Caki2 (cell line): ENCODE data around the gene MAML3. TPM values are rescaled to one million over a fixed set of nuclear protein-coding genes. Genes with fewer than 3 reads are reported as not detected.
"Not testable (repeated sequence)": the region's sequence is repeated elsewhere in the genome, so short reads cannot be mapped to it uniquely, and the experiment has no call there.

Experiments used
- DNase-seq: peaks from one replicate; pipeline ENCODE4 v3.0.0-alpha.2; 2015; ENCODE audit warnings: low read depth
- in situ Hi-C: cut with HindIII; loops from 2 replicates; pipeline ENCODE4 v1.10.0; 2016; ENCODE audit warnings: low sequenced_read_pairs, low pct_unique_long_range_greater_than_20kb, mixed read lengths
- total RNA-seq: library from RNA; depleted of rRNA; stranded (reverse); fragments of >200 nt; shearing (Covaris generic); gene quantifications from 2 replicates; pipeline ENCODE4 v1.2.3, GENCODE V29; 2014; ENCODE audit warnings: low replicate concordance

The MAML3 gene
- total RNA-seq, 1 experiment from 2014 or later, result 0.61 TPM

DNA sequence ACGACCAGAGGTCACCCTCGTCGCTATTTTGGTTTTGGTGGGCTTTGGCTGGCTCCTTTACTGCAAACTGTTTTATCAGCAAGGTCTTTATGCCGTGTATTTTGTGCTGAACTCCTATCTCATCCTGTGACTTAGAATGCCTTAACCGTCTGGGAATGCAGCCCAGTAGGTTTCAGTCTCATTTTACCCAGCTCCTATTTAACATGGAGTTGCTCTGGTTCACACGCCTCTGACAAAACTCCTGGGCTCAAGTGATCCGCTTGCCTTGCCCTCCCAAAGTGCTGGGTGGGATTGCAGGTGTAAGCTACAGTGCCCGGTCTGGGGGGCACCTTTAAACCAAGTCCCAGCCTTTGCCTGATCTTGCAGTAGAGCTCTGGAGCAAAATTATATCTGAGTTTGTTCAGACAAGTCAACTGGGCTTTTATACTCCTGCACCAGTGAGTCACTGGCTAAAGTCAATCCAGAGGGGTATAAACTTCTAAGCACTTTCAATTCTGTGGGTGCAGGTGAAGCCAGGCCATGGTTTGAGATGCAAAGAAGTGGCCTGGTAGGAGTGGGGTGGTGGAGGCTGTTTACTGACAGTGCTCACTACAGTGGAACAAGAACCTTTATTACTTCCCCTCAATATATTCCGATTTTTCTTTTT lies 438.1 kb downstream of the MAML3 start:
- no peak for DNase-seq
- in situ Hi-C loops, result no loop called here

DNA sequence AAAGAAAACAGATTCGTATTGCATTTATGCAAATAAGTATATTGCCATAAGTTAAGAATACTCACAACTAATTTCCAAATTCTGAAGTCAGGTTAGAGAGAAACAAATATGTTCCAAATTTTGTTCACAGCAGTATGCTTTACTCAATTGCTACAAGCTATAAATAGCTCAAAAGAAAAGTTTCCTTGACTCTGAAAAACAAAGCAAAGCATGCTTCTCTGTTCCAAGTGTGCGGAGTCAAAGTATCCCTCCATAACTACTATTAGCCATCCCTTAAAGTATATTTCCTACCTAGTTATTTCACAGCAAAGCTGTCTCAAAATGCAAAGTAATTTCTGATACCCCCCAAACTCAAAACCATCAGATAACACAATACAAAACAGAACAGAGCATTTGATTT lies 441.1 kb downstream of the MAML3 start:
- in situ Hi-C loops, result no loop called here
- no peak for DNase-seq

DNA sequence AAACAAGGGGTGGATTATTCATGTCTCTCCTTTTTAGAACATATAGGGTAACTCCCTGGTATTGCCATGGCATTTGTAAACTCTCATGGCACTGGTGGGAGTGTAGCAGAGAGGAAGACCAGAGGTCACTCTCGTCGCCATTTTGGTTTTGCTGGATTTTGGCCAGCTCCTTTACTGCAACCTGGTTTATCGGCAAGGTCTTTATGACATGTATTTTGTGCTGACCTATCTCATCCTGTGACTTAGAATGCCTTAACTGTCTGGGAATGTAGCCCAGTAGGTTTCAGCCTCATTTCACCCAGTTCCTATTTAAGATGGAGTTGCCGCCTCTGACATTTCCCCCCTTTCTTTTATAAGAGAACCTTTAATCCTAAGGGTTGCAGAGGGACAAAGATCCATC lies 442.5 kb downstream of the MAML3 start:
- DNase-seq, result no peak
- in situ Hi-C loops, result no loop called here

DNA sequence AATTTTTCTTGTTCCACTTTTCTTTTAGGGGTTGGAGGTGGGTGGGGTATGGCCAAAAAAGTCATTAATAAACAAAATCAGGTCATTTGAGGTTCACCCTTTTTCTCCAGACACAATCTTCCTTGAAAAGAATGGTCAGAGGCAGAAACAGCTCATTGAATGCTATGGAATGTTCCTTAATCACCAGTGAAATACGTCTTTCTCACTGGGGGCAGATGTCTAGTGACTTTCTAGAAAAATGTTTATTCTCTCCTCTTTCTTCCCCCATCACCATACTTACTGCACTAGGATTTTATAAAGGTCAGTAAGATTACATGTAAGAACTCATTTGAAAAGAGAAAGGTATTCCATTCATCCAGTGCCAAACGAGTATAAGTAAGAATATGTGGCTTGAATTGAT lies 443.9 kb downstream of the MAML3 start:
- no peak for DNase-seq
- in situ Hi-C loops, result no loop called here

DNA sequence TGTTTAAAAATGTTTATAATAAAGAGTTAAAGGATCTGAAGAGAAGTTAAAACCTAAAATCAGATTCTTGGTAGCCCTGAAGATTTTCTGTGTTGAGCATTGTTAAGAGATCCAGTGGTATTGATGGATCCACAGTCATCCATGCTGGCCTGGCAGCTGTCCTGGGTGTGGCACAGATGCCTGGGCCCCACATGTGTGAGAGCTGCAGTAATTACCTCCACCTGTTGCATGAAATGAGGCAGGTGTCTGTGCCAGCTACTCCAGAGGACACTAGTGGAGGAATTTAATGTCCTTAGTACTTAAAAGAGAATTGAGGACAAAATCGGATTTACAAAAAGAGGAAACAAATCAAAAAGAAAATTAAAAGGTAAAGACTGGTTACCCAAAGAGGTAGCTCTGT lies 444.3 kb downstream of the MAML3 start:
- no peak for DNase-seq
- in situ Hi-C loops, result no loop called here

DNA sequence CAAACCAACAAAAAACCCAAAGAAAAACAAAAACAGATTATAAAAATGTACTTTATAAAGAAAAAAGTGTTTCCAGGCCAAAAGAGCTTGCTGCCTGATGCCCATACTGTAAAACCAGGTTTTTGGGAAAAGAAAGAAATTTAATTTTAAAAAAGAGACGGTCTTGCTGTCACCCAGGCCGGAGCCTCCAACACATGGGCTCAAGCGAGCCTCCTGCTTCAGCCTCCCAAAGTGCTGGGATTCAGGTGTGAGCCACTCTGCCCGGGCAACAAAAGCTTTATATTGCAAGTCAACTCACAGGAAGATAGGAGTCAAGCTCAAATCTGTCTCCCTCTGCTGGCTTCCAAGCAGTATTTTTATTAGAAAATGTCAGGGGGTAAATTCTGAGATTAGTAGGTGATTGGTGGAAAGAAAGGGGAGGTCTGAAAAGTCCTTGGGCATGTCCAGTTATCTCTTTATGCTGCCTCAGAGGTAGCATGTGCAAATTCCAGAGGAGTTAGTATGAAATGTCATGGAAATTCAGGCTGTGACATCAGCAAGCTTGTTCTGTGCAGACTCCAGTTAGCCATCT lies 449.0 kb downstream of the MAML3 start:
- DNase-seq, result peak; percentile 14
- in situ Hi-C loops, result no loop called here

DNA sequence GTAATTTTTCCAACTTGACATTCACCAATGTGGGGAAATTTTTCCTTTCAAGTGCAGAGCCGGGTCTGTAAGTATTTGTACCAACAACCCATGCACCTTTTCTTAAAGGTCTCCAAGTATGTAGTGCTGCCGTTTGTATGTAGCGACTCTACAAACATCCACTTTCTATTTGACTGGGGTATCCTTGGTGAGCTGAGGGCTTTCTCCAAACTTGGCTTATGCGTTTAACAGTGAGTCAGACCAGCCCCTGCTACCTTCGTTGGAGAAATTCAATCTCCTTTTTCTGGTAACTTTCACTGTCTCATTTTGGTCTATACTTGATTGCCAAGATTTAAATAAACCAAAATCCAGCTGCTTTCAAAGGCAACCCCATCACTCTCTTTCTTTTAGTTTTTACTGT lies 453.4 kb downstream of the MAML3 start:
- DNase-seq, result no peak
- in situ Hi-C loops, result no loop called here

DNA sequence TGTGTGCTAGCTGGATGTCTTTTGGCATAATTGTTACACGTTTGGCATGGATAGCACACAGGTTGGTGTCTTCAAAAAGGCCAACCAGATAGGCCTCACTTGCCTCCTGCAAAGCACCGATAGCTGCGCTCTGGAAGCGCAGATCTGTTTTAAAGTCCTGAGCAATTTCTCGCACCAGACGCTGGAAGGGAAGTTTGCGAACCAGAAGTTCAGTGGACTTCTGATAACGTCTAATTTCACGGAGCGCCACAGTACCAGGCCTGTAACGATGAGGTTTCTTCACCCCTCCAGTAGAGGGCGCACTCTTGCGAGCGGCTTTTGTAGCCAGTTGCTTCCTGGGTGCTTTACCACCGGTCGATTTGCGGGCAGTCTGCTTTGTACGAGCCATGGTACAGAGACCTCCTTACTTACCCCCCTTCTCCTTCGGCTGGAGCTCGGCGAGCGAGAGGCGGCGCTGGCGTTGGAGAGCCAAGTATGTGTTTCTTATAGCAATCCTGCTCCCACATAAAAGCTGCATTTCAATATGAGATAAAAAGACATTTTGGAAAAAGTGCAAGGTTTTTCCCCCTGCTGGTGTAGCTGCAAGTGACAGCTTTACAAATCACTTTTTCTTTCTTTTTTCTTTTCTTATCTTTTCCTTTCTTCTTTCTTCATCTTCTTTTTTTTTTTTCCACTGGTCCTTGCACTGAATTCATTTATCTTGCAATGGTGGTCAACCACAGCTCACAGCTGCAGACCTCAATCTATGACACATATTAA lies 455.6 kb downstream of the MAML3 start:
- in situ Hi-C loops, DNase-seq: not testable (repeated sequence)

DNA sequence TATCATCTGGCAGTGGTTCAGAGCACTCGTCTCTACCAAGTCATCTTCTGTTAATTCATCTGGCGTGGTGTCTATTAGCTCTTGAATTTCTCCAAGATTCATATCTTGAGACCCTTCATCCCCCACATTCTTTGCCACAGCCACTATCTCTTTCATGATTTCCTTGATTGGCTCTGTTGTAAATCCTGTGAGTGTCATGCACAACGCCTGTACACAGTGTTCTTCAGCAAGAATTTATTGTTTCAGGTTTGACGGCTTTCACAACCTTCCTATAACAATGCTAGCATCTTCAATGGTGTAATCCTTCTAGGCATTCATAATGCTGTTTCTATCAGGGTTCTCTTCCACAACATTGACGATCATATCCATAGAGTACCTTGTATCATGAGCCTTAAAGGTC lies 457.5 kb downstream of the MAML3 start:
- no peak for DNase-seq
- in situ Hi-C loops, result no loop called here

DNA sequence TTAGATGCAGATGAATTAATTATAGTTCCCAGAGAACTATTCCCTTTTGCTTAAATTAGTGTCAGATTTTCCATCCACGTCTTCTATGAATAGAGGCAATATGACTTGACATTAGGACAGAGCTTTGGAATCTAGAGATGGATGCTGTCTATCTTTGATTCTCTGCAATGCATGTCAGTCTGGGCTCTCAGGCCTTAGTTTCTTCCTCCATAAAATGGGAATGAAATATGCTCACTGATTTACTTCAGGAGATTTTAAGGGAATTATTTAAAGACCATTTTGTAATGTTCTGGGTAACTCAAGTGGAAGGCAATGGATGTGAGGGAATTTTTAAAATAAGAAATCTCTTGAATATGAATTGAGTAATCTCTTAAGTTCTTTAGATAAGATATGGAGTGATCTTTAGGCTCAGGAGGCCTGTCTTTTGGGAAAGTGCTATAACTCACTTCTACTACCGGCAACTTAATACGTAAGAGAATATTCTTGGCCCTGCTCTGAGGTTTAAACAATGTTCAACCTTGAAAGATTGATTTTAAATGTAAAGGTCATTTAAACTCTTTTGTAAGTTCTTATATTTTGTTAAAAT lies 459.4 kb downstream of the MAML3 start:
- in situ Hi-C loops, result no loop called here
- no peak for DNase-seq

DNA sequence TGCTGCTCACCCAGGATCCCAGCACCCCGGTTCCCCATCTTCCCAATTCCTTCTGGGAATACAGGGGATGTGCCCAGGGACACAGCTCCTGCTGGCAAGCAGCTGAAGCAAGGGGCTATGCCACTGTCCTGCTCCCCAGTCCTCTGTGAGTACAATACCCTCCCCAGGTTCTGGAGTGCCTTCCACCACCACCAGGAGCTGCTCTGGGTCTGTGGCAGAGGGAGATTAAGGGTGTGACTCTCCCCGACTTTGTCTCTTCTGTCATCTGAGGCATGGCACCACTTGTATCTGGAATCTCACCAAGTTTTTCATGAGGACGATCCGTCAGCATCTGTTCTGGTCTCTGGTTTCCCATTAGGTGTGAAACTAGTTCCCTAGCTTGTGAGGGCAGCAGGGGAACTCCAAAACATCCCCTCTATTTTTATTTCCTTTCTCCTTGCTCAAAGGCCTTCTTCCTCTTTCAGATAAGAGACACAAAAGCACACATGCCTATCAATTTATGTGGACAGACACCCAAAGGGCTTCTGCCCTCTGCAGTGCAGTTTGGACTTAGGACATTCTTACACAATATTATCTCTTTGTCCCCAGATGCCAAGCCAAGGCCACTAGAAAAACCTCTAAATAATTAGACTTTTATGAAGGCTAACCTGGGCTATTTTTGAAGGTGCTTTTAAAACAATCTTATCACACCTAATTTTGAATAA lies 461.5 kb downstream of the MAML3 start:
- in situ Hi-C loops, result no loop called here
- DNase-seq, result no peak

DNA sequence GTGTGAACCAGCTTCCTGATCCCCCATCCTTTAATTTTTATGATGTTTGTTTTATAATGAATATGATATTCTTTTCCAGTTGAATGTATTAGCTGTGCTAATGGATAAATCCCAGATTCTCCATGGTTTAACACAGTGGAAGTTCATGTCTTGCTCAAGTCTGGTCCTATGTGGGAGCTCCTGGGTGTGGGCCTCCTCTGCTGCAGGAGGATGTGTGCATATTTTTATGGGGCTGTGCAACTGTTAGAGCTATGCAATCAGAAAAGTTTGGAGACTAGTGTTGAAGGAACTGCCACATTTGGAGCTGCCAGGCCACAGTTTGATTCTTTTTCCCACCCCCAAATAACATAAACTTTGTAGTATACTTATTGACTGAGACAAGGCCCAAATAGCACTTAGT lies 463.6 kb downstream of the MAML3 start:
- in situ Hi-C loops, result no loop called here

DNA sequence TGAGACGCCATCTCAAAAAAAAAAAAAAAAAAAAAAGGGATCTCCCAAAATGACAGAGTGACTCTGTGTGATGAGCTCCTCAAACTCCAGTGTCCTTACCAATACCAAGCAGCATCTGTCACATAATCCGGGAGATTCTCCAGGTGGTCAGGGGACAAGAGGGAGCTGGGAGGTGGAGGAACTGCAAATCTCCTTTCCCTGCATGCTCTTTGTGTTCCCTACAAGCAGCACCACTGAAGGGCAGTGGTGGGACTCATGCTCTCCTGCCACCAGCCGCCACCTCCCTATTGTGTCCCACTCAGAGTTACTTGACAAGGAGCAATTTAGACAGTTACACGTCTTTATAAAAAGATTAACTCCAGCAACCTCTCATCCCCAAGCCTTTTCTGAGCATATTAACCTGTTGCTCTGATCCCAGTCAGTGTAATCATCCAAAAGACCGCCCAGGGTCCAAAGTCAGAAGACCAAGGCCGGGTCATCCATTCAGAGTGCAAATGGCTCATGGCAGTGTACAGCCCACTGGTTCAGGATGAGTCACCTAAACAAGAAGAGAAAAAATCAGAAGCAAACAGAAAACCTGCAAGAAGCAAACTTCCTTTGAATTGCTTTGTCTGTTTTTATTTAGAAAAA lies 464.8 kb downstream of the MAML3 start:
- peak; percentile 13 for DNase-seq
- in situ Hi-C loops, result no loop called here

More for the DNA sequence above, 463.6 kb downstream of the MAML3 start:
- DNase-seq, result no peak

DNA sequence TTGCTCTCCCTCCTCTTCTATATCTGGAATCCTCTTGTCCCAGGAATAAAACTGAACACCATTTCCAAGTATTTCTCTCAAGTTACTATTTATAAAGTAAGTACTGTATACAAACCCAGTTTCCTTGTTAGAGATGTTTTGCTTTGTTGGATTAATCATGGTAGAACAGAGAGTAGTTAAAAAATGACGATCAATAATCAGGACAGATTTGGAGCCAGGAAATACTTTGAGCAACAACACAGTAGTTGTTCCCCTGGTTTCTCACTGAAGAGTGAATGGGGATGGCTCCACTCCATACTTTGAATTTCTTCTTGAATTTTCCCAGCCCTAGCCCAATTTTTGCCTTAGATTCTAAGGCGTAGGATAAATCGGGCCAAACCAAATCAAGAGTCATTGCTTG lies 467.0 kb downstream of the MAML3 start:
- in situ Hi-C loops, result no loop called here
- no peak for DNase-seq

DNA sequence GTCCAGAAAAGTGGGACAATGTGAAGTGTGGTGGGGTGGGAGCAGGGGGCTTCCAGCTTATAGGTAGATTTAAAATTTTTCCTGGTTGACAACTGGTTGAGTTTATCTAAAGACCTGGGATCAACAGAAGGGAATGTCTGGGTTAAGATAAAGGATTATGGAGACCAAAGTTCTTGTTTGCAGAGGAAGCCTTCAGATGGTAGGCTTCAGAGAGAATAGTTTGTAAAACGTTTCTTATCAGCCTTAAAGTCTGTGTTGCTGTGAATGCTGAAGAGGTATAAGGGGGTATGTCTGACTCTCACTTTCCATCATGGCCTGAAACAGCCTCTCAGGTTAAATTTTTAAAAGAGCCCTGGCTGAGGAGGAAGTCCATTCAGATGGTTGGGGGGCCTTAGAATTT lies 467.9 kb downstream of the MAML3 start:
- no peak for DNase-seq
- in situ Hi-C loops, result no loop called here

DNA sequence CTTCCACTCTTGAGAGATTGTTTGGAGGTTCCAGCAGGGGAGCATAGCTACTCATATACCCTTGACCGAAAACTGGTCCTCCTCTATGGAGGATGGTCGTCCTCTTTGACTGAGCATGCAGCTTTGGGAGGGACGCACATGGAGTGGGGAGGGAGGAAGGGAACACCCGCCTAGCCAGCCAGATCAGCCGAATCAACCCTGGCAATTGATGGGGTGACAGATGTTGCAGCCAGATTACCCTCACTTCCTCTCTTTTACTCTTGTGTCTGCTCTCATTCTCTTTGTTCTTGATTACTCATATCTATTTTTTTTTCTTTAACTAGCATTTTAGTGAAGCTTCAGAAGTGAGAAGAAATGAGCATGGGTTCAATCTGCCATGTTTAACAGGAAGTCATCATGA lies 468.8 kb downstream of the MAML3 start:
- in situ Hi-C loops, result no loop called here
- no peak for DNase-seq

DNA sequence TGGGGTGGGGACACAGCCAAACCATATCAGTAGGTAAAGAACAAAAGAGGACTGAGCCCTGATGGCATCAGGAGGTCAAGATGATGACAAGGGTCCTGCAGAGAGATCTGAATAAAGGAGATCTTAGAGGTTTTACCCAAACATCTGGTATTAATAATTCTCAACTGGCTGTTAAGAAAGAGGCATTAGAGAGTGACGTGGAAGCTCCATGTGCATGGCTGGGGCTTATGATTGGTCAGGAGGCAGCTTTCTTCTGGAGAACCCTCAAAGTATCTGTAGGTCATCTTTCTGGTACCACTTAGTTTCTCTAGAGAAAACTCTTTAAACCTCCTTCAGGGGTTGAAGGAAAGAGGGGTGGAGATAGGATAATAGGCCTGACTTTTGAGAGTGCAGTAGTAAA lies 469.6 kb downstream of the MAML3 start:
- no peak for DNase-seq
- in situ Hi-C loops, result no loop called here

DNA sequence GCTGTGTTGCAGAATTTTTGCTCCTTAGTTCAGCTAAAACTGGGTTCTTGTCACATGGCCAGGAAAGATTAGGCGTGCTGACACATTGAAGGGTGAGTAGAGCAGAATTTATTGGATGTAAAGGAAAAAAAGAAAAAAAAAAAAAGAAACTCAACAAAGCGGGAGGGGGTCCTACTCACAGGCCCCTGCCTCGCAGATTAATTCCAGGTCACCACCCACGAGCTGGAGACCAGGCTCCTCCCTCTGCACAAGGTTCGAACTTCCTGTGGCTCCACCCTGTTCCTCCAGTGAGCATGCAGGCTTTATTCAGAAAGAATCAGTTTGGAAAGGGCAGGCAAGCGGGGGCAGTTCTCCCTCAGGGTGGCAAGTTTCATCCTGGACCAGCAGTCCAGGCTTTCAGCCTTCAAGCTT lies 471.2 kb downstream of the MAML3 start:
- no peak for DNase-seq
- in situ Hi-C loops, result no loop called here
